ENCODE measurements around the gene TENM3. TPM values are rescaled to one million over a fixed set of nuclear protein-coding genes. Genes with fewer than 3 reads are reported as not detected.

TENM3 gene
- total and polyA plus RNA-seq, 2 experiments from 2014 or later = 16.1 to 70.9 TPM

GRCh38 chr4:182827166-182827565 is 584.0 kb downstream of the TENM3 start:
- no peak overlapping the region for H2AFZ ChIP-seq
- no peaks in the 10 kb centered on the region for H3K27me3 ChIP-seq
- no peaks in the 10 kb centered on the region for H3K79me2 ChIP-seq
- 96% methylated on average over 8 of the region's 8 CpGs for WGBS (ENCODE audit: low lambda C conversion rate, missing lambda C conversion rate)
- H3K4me2 ChIP-seq = no peak overlapping the region
- H3K4me3 ChIP-seq = no peak overlapping the region
- no peaks in the 10 kb centered on the region for H3K9me2 ChIP-seq (replicated peaks; ENCODE audit: insufficient read depth)
- TF ChIP-seq EZH2phosphoT487 (IDR thresholded peaks at IDR 0.05; ENCODE audit: low read depth, severe bottlenecking, unreplicated experiment) = no peak
- no peak for TF ChIP-seq CTCF (IDR thresholded peaks at IDR 0.05; ENCODE audit: poor library complexity)
- TF ChIP-seq EZH2 (IDR thresholded peaks at IDR 0.05; ENCODE audit: borderline replicate concordance) = no peak
- H3K9me3 ChIP-seq (ENCODE audit: low read depth) = no peaks in the 10 kb centered on the region
- H3K36me3 ChIP-seq (replicated peaks; ENCODE audit: insufficient read depth, low read depth) = no peaks in the 10 kb centered on the region
- no peak overlapping the region for H3K27ac ChIP-seq
- H3K4me1 ChIP-seq (ENCODE audit: insufficient read depth) = no peaks in the 10 kb centered on the region
- H4K20me1 ChIP-seq (ENCODE audit: insufficient read depth, poor library complexity, severe bottlenecking) = no peaks in the 10 kb centered on the region
- DNase-seq (ENCODE audit: low spot score) = no peak

GRCh38 chr4:182827954-182828353 is 584.8 kb downstream of the TENM3 start:
- no peak for DNase-seq (ENCODE audit: low spot score)
- no peaks in the 10 kb centered on the region for H3K9me2 ChIP-seq (replicated peaks; ENCODE audit: insufficient read depth)
- no peak overlapping the region for H3K4me3 ChIP-seq
- no peaks in the 10 kb centered on the region for H3K4me1 ChIP-seq (ENCODE audit: insufficient read depth)
- WGBS (ENCODE audit: low lambda C conversion rate, missing lambda C conversion rate) = 92% methylated on average over 9 of the region's 9 CpGs
- no peaks in the 10 kb centered on the region for H3K27me3 ChIP-seq
- no peaks in the 10 kb centered on the region for H3K79me2 ChIP-seq
- TF ChIP-seq EZH2 (IDR thresholded peaks at IDR 0.05; ENCODE audit: borderline replicate concordance) (no peak), CTCF (IDR thresholded peaks at IDR 0.05; ENCODE audit: poor library complexity) (no peak), EZH2phosphoT487 (IDR thresholded peaks at IDR 0.05; ENCODE audit: low read depth, severe bottlenecking, unreplicated experiment) (no peak)
- H3K27ac ChIP-seq = no peak overlapping the region
- H4K20me1 ChIP-seq (ENCODE audit: insufficient read depth, poor library complexity, severe bottlenecking) = no peaks in the 10 kb centered on the region
- no peak overlapping the region for H2AFZ ChIP-seq
- no peaks in the 10 kb centered on the region for H3K9me3 ChIP-seq (ENCODE audit: low read depth)
- no peaks in the 10 kb centered on the region for H3K36me3 ChIP-seq (replicated peaks; ENCODE audit: insufficient read depth, low read depth)
- no peak overlapping the region for H3K4me2 ChIP-seq

GRCh38 chr4:182828360-182829025 is 585.3 kb downstream of the TENM3 start:
- Histone ChIP-seq H3K79me2 (no peaks in the 10 kb centered on the region), H3K27ac (no peak overlapping the region), H3K27me3 (no peaks in the 10 kb centered on the region), H3K36me3 (replicated peaks; ENCODE audit: insufficient read depth, low read depth) (no peaks in the 10 kb centered on the region), H4K20me1 (ENCODE audit: insufficient read depth, poor library complexity, severe bottlenecking) (no peaks in the 10 kb centered on the region), H3K4me3 (no peak overlapping the region), H3K9me3 (ENCODE audit: low read depth) (no peaks in the 10 kb centered on the region), H2AFZ (no peak overlapping the region), H3K4me2 (no peak overlapping the region), H3K4me1 (ENCODE audit: insufficient read depth) (no peaks in the 10 kb centered on the region), H3K9me2 (replicated peaks; ENCODE audit: insufficient read depth) (no peaks in the 10 kb centered on the region)
- TF ChIP-seq EZH2 (IDR thresholded peaks at IDR 0.05; ENCODE audit: borderline replicate concordance) (no peak), CTCF (IDR thresholded peaks at IDR 0.05; ENCODE audit: poor library complexity) (no peak), EZH2phosphoT487 (IDR thresholded peaks at IDR 0.05; ENCODE audit: low read depth, severe bottlenecking, unreplicated experiment) (no peak)
- DNase-seq (ENCODE audit: low spot score) = no peak
- 86% methylated on average over 17 of the region's 17 CpGs for WGBS (ENCODE audit: low lambda C conversion rate, missing lambda C conversion rate)

Data from hepatocyte (in vitro differentiated cells).